Measurements from ENCODE around the gene ZDHHC24.

- TF ChIP-seq CTCF (IDR thresholded peaks at IDR 0.05; ENCODE audit: low read length): no peak
- no peak for TF ChIP-seq EZH2 (IDR thresholded peaks at IDR 0.05; ENCODE audit: borderline replicate concordance, low read length)
Observed at GRCh38 chr11:66546368-66546965, 619 bp upstream of the ZDHHC24 start, which contains the start of gene ACTN3.
